NB4 (cell line): ENCODE results near the gene RAD9B.
A peak's percentile ranks its signal among the peaks of the same experiment; 100 is the strongest.
"Not testable (repeated sequence)": the region's sequence is repeated elsewhere in the genome, so short reads cannot be mapped to it uniquely, and the experiment has no call there.

Experiments
- DNase-seq: peaks from one replicate; pipeline ENCODE4 v3.0.0; 2010; ENCODE audit warnings: low read depth
- H3K4me3 ChIP-seq: one replicate; pipeline ENCODE4 v1.5.1; 2011; ENCODE audit warnings: mild to moderate bottlenecking, low read depth, low read length, moderate library complexity
- MAX ChIP-seq: IDR thresholded peaks from 2 replicates; pipeline ENCODE4 v1.6.1; 2011; ENCODE audit warnings: low read depth, low read length
- MYC ChIP-seq: IDR thresholded peaks from 2 replicates; pipeline ENCODE4 v1.6.1; 2011; ENCODE audit warnings: low read depth, low read length
- POLR2A ChIP-seq: IDR thresholded peaks from 2 replicates; pipeline ENCODE4 v1.6.1; 2011; ENCODE audit warnings: mild to moderate bottlenecking; ENCODE audit not compliant: insufficient read length; ENCODE audit errors: extremely low read depth
- TF ChIP-seq, protein P1 (sequence below): IDR thresholded peaks from one replicate; pipeline ENCODE4 v1.5.1; 2012; ENCODE audit warnings: low read depth, low read length

RAD9B gene

DNA sequence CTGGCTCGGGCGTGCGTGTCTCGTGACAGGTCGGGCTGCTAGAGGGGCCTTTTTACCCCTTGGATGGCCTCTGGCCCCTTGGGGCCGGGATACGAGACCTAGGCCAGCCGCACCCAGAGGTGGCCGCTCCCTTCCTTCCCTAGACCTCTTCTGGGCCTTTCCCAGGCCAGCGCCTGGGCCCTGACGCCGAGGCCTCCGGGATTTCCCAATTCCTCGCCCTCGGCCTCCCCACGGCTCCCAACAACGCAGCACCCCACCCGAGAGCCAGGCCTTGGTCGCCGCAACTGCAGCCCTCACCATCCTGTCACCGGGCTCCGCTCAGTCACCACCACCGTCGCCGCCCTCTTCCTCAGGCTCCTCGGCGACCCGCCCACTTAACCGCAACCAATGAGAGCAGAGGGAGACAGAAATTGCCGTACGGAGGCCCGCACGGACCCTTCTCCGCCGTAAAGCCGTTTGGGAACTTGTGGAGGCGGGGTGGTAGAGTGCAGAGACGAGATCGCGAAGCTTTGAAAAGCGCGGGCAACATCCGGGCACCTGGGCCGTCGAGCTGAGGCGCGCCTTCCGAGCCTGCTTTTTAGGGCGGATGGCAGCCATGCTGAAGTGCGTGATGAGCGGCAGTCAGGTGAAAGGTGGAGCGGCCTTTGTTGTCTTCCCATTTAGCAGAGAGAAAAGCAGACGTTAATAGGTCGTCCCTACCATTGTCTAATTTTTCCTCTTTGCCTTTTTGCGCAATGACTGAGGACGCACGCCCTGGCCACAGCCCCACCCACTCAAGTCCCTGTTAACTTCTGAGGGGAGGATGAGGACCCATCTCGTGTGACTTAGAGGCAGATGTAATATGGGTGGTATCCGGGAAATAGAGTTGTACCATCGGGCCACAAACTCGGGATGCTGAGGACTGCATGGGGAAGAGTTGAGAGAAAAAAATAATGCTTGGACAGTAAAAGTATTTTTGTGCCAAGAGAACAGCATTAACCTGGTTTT is at the start of gene RAD9B, which contains the start of gene VPS29:
Gene RAD9B (plus strand): TSS at position 580 of the 987 bp plus-strand sequence. CDS start 7 bp downstream, at position 587.
Gene VPS29 (minus strand): TSS at position 360 of the 987 bp plus-strand sequence. CDS start 60 bp downstream, at position 300.
- peak; percentile 98 for TF ChIP-seq MAX
- peak; percentile 93 for TF ChIP-seq POLR2A
- TF ChIP-seq, protein P1, sequence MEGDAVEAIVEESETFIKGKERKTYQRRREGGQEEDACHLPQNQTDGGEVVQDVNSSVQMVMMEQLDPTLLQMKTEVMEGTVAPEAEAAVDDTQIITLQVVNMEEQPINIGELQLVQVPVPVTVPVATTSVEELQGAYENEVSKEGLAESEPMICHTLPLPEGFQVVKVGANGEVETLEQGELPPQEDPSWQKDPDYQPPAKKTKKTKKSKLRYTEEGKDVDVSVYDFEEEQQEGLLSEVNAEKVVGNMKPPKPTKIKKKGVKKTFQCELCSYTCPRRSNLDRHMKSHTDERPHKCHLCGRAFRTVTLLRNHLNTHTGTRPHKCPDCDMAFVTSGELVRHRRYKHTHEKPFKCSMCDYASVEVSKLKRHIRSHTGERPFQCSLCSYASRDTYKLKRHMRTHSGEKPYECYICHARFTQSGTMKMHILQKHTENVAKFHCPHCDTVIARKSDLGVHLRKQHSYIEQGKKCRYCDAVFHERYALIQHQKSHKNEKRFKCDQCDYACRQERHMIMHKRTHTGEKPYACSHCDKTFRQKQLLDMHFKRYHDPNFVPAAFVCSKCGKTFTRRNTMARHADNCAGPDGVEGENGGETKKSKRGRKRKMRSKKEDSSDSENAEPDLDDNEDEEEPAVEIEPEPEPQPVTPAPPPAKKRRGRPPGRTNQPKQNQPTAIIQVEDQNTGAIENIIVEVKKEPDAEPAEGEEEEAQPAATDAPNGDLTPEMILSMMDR, result no peak
- TF ChIP-seq MYC, result peak; percentile 97
- peak within 1 kb of the TSS; percentile 95 for H3K4me3 ChIP-seq
- peak; percentile 100 for DNase-seq

- TF ChIP-seq POLR2A (no peak), MYC (no peak), MAX (no peak)
- TF ChIP-seq, protein P1, result no peak
- DNase-seq, result no peak
- H3K4me3 ChIP-seq, result no peak overlapping the region
These were observed 48.4 kb upstream of the RAD9B start for GRCh38 chr12:110453569-110454296.

DNA sequence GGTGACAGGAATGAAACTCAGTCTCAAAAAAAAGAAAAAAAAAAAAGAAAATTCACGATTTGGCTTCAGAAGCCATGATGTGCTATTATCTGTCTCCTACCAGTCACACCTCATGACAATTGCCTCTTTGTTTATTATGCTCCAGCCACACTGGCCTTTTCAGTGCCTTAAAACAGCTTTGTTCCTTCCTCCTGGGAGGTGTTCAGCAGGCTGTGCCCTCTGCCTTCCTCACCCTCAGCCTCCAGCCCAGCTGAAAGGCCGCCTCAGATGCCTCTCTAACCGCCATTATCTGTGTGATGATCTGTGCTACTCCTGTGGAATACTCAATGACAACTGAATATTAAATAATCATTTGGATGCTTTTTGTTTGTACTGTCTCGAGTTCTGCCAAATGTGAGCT is 43.4 kb upstream of the RAD9B start:
- no peak for TF ChIP-seq POLR2A
- no peak for TF ChIP-seq MYC
- TF ChIP-seq, protein P1, result no peak
- TF ChIP-seq MAX, result no peak
- no peak overlapping the region for H3K4me3 ChIP-seq
- DNase-seq, result no peak

DNA sequence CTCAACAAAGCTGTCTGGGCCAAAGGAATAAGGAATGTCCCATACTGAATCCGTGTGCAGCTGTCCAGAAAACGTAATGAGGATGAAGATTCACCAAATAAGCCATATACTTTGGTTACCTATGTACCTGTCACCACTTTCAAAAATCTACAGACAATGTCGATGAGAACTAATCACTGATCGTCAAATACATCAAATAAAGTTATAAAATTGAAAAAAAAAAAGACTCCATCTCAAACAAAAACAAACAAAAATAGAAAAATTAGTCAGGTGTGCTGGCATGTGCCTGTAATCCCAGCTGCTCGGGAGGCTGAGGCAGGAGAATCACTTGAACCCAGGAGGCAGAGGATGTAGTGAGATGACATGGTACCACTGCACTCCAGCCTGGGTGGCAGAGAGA is 40.9 kb upstream of the RAD9B start:
- not testable (repeated sequence) for DNase-seq, H3K4me3 ChIP-seq

- no peak overlapping the region for H3K4me3 ChIP-seq
- TF ChIP-seq MYC (no peak), POLR2A (no peak), MAX (no peak)
- TF ChIP-seq, protein P1, result no peak
- no peak for DNase-seq
These were observed 37.1 kb upstream of the RAD9B start for GRCh38 chr12:110465024-110465423.

- DNase-seq, result not testable (repeated sequence)
These were observed 36.4 kb upstream of the RAD9B start for GRCh38 chr12:110465765-110466164.

More at GRCh38 chr12:110465765-110466164, 36.4 kb upstream of the RAD9B start:
- not testable (repeated sequence) for H3K4me3 ChIP-seq
